Measurements from ENCODE around the gene ZAR1. TPM values are rescaled to one million over a fixed set of nuclear protein-coding genes. Genes with fewer than 3 reads are reported as not detected.

Gene ZAR1
- total RNA-seq, 1 donor from 2014 or later, result not detected

- Histone ChIP-seq H3K36me3 (ENCODE audit: control insufficient read depth, insufficient read depth, low read length) (no peaks in the 10 kb centered on the region), H3K4me3 (ENCODE audit: low read depth, low read length) (no peak overlapping the region), H3K27me3 (ENCODE audit: control insufficient read depth, insufficient read depth, low read length) (peaks cover 36% of the 10 kb centered on the region)
- TF ChIP-seq CTCF (IDR thresholded peaks at IDR 0.05; ENCODE audit: insufficient read depth, low read length, poor library complexity, severe bottlenecking), result no peak
- DNase-seq (ENCODE audit: low read depth), result no peak
Observed at GRCh38 chr4:48483777-48484493, 6.1 kb upstream of the ZAR1 start.

GRCh38 chr4:48484494-48485168 is 5.4 kb upstream of the ZAR1 start:
- no peaks in the 10 kb centered on the region for H3K36me3 ChIP-seq (ENCODE audit: control insufficient read depth, insufficient read depth, low read length)
- DNase-seq (ENCODE audit: low read depth), result no peak
- TF ChIP-seq CTCF (IDR thresholded peaks at IDR 0.05; ENCODE audit: insufficient read depth, low read length, poor library complexity, severe bottlenecking), result no peak
- peaks cover 40% of the 10 kb centered on the region for H3K27me3 ChIP-seq (ENCODE audit: control insufficient read depth, insufficient read depth, low read length)
- H3K4me3 ChIP-seq (ENCODE audit: low read depth, low read length), result no peak overlapping the region

DNA sequence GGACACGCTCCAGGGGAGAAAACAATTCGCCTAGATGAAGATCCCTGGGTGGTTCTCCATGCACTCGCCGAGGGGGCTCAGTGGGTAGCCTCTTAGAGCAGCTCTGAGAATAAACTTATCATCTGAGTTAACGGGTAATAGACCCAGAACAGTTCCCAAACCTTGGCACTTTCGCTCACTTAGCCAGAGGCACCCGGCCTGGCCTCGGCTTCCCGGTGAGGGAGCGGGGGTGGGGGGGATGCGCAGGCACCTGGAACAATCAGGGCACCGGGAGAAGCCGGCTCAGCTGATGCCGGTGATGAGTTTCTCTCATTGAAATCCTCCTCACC is 405 bp upstream of the ZAR1 start:
- no peak overlapping the region for H3K4me3 ChIP-seq (ENCODE audit: low read depth, low read length)
- no peaks in the 10 kb centered on the region for H3K36me3 ChIP-seq (ENCODE audit: control insufficient read depth, insufficient read depth, low read length)
- DNase-seq (ENCODE audit: low read depth), result no peak
- TF ChIP-seq CTCF (IDR thresholded peaks at IDR 0.05; ENCODE audit: insufficient read depth, low read length, poor library complexity, severe bottlenecking), result no peak
- peaks cover 34% of the 10 kb centered on the region for H3K27me3 ChIP-seq (ENCODE audit: control insufficient read depth, insufficient read depth, low read length)

- no peak for TF ChIP-seq CTCF (IDR thresholded peaks at IDR 0.05; ENCODE audit: insufficient read depth, low read length, poor library complexity, severe bottlenecking)
- Histone ChIP-seq H3K4me3 (ENCODE audit: low read depth, low read length) (no peak overlapping the region), H3K27me3 (ENCODE audit: control insufficient read depth, insufficient read depth, low read length) (peaks cover 29% of the 10 kb centered on the region), H3K36me3 (ENCODE audit: control insufficient read depth, insufficient read depth, low read length) (no peaks in the 10 kb centered on the region)
- DNase-seq (ENCODE audit: low read depth), result no peak
Observed at GRCh38 chr4:48490680-48491513, 845 bp downstream of the ZAR1 start.

DNA sequence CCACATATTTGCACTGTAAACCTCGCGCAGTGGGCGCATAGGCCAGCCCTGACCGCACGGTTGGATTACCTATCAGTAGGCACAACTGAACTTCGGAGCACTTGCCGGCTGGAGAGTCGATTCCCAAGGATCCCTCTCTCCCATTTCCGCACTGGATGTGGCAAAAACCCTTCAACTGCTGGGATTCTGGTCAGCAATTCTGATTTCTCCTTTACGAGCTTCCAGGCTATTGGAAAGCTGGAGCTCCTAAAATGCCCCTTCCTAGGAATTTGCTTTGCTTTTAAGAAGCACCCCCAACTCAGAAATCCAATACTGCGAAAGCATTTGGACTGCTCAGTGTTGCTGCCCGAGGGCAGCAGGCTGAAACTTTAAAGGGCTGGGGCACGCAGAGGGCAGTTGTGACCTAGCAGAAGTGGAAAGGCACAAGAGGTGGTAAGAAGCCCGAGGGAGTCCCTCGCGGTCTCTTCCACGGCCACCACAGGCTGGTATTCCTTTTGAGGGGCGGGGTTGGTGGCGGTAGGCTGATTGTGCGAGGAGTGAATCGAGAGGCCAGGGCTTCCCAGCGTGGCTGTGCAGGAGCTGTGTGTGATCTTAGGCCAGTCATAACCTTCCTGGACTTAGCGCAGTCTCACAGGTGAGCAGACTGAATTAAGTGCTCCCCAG is 1.6 kb downstream of the ZAR1 start:
- H3K27me3 ChIP-seq (ENCODE audit: control insufficient read depth, insufficient read depth, low read length), result peaks cover 28% of the 10 kb centered on the region
- no peak for DNase-seq (ENCODE audit: low read depth)
- H3K4me3 ChIP-seq (ENCODE audit: low read depth, low read length), result no peak overlapping the region
- TF ChIP-seq CTCF (IDR thresholded peaks at IDR 0.05; ENCODE audit: insufficient read depth, low read length, poor library complexity, severe bottlenecking), result no peak
- H3K36me3 ChIP-seq (ENCODE audit: control insufficient read depth, insufficient read depth, low read length), result no peaks in the 10 kb centered on the region
